GM12873 (cell line): ENCODE measurements around the gene CRYGN.

ENCODE experiments used
- CTCF ChIP-seq: IDR thresholded peaks from 2 replicates; pipeline ENCODE4 v1.5.1; 2012; ENCODE audit warnings: low read depth, mild to moderate bottlenecking, moderate library complexity, low read length, control low read depth; ENCODE audit not compliant: insufficient read depth; ENCODE audit errors: missing control alignments

CRYGN gene

GRCh38 chr7:151452680-151453325, 12.9 kb upstream of the CRYGN start:
- TF ChIP-seq CTCF: no peak

GRCh38 chr7:151451626-151452571, 12.0 kb upstream of the CRYGN start:
- TF ChIP-seq CTCF: no peak

- no peak for TF ChIP-seq CTCF
These were observed 11.2 kb upstream of the CRYGN start for GRCh38 chr7:151451156-151451555.

- no peak for TF ChIP-seq CTCF
These were observed 10.0 kb upstream of the CRYGN start for GRCh38 chr7:151449990-151450389.

- TF ChIP-seq CTCF: peak; percentile 66
These were observed 8.6 kb upstream of the CRYGN start for GRCh38 chr7:151448261-151449252.

- TF ChIP-seq CTCF: no peak
These were observed 7.9 kb upstream of the CRYGN start for GRCh38 chr7:151447901-151448260.

- no peak for TF ChIP-seq CTCF
These were observed 7.4 kb upstream of the CRYGN start for GRCh38 chr7:151447312-151447711.
